NCI-H82 treated with DMSO at 0.1 percent for 48 hours (cell line): ENCODE data around the gene MTUS2.

Experiments
- DNase-seq: peaks from one replicate; lab custom pipeline; 2025; ENCODE audit not compliant: unreplicated experiment; lab: John Stamatoyannopoulos, UW

MTUS2 gene

DNA sequence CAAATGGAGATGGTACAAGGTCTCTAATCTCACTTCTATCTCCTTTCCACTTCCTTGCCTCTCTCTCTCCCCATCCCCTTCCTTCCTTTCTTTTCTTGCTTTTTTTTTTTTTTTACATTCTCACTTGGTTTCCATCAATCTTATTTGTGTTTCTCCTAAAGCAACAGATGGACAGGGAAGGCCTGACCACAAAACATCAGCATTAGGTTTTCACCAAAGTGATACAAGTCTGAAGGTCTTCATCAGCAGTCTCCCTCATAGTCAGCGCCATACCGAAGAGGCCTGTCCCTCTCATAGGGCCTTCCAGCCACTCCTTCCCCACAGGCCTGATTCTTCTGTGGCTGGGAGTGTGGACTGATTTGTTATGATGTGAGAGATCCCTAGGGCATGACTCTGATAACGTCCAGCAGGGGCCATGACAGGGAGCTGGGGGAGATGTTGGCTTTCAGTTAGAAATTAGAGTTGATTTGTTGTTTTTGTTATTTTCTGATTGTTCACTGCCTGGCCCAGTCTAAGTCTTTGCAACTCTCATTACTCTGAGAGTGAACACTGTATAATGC, 616.7 kb downstream of the MTUS2 start:
- no peak for DNase-seq

DNA sequence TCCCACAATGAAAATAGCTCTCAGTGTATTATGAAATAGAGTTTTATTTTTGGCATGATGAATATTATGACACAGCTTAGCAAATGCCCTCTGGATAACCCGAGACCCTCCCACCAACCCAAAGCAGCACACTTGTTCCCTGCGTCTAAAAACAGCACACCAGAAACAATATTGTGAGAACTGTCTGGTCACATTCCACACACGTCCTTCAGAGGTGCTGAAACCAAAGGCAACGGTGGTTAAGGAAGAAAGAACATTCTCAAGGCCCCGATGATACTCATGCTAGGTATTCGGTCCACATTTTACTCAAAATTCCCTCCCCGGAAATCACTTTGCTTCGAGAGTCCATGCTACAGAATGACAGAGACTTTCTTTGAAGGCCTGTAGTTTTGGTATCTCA, 618.6 kb downstream of the MTUS2 start:
- DNase-seq = no peak

DNA sequence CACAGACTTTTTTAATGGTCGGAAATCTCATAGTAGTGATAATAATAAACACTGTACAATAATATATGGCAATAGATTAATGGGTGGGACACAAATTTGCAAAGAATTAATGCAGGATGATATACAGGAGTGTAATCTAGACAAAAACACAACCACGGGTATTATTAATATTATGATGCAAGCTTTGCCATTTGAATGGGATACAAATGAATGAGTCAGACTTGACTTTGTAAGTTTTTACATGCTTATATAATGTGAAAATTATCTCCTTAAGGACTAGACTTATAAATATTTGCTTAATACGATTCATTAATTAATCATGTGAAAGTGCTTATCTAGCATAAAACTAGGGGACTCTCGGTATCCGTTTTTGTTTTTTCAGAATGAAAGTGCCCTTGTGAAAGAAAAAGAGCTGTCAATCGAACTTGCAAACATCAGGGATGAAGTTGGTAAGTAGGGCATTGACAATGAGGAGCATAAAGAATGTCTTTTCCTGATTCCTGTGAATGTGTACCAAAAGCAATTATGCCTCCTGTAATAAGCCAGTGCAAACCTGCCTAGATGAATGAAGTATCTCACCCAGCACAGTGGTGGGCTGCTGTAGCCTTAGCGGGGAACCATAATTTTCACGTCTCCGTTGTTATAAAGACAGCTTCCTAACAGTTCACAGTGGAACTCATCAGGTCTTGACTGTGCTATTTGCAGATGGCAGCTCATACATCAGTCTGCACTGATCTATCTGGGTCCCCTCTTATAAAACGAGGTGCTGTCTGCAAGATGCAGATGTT, 619.7 kb downstream of the MTUS2 start:
- no peak for DNase-seq

DNA sequence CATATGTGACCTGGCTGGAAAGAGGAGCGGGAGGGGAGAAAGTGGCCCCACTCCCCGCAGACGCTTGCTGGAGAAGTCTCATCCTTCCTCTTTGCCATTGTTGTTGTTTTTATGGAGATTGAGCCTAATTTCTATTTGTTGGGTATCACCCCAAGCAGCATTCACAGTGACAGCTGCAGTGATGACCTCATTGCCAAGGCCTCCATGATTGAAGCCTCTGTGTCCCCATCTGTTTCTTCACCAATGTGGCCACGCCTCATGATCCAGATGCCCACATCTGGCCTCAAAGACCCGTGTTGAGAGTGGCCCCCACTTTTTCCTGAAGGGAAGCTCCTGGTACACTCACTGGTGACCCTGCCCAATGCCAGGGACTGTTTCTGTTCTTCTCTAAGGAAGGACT, 621.2 kb downstream of the MTUS2 start:
- DNase-seq = no peak

DNA sequence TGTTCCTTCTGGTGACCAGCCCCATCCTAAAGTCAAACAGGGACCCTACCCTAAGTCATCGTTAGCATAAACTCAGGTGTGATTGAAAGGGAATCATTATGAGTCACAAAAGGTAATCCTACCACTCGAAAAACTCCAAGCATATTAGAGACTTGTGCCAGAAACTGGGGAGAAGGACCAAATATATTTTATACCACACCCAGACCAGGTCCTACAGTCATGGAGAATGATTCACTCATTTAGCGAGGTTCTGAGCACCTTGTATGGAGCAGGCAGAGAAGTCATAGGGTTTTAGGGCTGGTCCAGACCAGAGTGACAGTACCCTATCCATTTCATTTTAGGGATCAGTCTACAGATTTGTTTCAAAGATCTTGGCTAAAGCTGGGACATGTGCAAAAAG, 625.9 kb downstream of the MTUS2 start:
- no peak for DNase-seq

DNA sequence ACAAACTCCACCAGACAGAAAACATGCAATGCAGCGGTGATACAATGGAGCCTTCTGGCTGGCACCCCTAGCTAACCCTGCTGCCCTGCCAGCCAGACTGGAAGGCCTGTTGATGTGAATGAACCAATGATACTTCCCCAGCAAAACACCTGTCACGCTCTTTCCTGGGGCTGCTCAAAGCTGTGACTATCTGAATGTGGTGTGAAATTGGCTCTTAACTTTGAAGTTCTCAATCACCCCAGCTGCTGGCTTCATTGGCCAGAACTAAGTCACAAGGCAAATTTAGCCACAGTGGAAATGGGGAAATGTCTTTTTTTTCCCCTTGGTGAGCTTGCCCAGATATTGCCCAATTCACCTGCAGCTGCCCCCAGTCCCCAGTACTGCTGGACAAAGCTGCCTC, 628.0 kb downstream of the MTUS2 start:
- DNase-seq = no peak

DNA sequence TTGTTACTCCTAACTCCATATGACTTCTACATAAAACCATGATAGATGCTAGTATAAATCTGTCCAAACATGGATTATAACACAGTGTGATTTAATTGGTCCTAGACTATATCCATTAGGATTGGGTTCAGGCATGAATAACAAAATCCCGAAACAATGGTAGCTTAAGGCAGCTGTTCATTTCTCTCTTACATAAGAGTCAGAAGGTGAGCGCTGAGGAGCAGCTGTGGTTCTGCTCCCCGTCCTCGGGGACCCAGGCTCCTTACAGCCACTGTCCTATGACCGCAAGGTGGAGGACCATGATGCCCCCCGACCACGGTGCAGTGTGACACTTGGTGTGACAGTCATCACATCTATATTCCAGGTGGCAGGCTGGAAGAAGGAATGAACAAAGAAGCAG, 629.6 kb downstream of the MTUS2 start:
- DNase-seq = no peak

DNA sequence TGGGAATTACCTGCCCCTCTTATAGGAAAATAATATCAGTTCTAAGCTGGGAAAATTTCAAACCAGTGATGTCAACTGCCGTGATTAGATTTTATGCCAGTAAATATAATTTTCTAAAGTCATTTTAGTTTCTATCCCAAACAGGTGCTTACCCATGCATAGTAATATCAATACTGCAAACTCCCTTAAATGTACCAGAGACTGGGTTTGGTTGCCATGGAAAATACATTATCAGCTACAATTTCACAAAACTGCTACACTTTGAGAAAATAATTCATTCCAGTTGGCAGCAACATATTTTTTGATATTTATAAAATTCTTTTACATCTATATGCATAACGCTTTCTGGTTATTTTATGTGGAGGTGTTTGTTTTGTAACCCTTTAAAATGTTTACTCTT, 631.8 kb downstream of the MTUS2 start:
- no peak for DNase-seq

DNA sequence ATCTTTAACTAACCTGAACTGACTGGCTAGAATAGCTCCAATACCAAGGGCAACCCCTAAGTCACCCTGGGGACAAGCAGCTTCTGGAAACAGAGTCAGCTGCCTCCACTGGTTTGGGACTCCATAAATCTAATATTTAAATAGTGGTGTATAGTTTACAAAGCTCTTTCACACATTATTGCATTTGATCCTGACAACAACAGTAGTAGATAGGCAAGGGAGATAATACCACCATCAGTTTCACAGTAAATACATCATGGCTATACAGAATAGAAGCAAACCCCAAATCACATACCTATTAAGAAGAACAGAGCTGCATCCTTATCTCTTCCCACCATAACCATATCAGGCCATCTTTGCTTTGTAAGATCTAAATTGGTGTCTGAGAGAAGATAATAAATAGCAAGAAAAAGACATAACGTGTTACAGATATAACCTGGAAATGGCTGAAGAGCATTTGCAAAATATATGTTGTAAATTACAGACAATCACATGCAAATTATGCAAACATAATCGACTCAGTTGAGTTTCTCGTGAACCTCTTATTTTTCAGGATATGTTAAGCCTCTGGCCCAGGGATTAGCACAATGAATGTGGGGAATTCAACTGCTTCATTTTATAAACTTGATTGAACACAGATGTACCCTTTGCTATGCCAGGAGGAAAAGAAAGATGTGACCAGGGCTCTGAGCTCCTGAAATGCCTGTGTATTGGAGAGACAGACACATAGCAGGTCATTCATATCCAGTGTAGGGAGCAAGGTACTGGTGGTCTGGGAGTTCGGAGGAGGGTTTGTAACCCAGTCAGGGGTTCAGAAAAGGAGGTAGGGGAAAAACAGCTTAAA, 632.9 kb downstream of the MTUS2 start:
- DNase-seq = no peak

DNA sequence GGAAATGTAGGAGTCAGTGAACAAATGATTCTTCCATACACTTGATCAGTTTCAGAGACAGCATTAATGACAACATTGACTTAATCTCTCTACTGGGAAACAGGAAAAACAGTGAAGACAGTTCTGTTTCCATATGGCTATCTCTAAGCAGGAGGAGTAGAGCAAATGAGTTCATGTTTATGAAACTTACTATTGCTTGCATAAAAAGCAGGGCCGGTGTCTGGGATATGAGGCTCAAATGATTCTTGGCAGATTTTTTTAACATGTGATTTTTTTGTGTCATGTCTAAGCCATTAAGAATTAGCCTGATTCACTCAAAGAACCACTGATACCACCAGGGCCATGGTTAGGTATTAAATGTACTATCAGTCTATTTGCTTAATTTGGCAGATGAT, 633.5 kb downstream of the MTUS2 start:
- DNase-seq = no peak

DNA sequence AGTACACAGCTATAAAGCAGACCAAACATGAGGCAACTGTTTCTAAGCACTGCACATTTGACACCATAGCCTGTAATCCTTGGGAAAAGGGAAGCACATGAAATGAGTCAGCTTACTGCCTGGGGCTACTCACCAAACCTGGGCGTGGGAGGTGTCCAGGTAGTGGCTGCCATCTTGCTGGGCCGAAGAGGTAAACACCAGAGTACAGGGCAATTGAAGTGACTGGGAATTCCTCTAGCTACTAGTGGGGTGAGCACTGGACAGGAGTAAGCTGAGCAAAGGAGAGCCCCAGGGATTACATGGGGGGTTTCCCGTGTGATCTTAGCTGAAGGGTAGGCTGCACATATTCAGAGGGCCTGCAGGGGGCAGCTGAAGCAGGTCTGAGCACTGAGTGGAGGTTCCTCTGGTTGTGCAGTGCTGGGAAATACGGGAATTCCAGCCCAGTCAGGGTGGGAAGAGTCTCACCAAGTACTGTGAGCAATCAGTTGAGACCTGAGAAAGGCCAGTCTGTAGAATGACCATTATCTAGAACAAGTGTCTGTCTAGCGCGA, 634.9 kb downstream of the MTUS2 start:
- DNase-seq = peak; percentile 7

DNA sequence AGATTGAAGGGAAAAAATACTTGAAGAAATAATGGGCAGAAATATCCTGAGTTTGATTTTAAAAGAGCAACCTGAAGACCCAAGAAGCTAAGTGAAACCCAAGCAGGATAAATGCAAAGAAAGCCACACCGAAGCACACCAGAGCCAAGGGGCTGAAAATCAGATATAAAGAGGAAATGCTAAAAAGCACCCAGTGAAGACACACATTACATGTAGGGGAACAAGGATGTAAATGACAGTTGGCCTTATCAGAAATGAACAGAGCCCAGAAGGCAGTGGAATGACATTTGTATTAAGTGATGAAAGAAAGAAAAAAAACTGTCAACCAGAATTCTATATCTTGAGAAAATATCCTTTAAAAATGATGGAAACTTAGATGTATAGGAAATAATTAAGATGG, 636.3 kb downstream of the MTUS2 start:
- DNase-seq = no peak

DNA sequence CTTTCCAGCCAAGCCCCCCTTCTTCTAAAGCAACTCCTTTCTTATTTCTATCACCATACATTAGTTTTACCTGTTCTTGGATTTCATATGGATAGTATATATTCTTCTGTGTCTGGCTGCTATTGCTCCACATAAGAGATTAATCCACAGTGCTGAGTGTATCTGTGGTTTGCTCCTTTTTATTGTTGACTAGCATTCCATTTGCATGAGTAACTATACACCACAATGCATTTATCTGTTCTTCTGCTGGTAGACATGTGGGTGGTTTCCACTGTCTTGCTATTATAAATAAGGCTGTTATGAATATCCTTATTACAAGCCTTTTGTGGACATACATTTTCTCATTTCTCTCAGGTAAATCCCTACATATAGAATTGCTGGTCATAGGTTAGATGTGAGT, 637.2 kb downstream of the MTUS2 start:
- DNase-seq = no peak

DNA sequence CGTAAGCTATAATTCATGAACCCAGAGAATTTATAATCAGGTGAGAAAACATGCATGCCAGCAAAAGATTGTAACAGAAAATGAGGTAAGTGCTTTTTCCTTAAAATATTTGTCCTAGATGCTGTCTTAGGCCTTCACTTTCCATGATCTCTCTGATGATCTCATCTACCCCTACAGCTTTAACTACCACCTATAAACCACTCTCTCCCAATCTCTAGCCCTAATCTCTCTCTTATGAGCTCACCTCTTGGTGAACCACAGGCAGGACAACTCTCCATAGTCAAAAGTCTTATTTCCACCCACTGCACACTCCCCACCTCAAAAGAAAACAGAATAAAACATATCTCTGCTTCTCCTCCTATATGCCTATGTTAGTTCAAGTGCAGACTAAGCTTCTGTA, 638.3 kb downstream of the MTUS2 start:
- DNase-seq = no peak

DNA sequence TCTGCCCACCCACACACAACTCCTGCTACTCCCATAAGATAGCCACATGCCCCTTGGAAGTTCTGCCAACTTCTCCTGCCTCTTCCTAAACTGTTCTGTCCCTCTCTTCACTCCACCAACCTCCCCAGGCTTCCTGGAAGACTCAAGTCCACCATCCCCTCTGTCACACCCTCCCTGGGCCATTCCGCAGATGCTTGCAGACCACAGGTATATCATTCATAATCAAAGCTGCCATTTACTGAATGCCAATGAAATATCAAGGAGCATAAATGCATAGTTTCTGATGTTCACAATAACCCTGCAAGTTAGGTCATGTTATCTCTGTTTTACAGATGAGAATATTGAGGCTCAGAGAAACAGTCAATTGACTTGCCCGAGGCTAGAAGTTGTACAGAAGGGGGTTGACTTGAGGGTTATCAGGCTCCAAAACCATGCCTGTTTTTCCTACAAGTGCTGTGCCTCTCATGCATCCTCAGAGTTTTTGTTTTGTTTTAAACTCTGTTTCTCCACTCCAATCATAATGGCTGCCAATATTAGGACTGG, 639.7 kb downstream of the MTUS2 start:
- no peak for DNase-seq

DNA sequence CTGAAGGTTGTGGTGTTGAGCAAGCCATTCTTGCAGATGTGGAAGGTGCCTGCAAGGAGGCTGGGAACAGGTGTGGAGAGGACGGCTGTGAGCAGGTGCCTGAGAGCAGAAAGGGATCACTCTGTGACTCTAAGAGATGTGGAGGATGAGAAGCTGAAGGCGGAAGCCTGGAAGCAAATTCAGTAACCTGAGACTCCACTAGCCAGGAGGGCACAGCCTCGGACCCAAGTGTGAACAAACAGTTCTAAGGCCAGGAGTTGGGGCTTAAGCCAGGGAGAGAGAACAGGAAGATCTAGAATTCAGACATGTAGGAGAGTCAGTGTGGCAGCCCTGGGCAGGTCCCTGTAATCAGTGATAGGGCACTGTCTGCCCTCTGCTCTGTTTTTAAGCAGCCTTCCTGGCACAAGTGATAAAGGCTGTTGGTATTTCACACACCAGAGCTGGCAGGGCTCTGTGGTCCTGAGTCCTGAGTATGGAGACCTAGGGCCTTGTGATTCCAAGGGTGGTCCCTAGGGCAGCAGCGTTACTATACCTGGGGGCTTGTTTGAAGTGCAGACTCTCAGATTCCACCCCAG, 644.1 kb downstream of the MTUS2 start:
- DNase-seq = no peak

DNA sequence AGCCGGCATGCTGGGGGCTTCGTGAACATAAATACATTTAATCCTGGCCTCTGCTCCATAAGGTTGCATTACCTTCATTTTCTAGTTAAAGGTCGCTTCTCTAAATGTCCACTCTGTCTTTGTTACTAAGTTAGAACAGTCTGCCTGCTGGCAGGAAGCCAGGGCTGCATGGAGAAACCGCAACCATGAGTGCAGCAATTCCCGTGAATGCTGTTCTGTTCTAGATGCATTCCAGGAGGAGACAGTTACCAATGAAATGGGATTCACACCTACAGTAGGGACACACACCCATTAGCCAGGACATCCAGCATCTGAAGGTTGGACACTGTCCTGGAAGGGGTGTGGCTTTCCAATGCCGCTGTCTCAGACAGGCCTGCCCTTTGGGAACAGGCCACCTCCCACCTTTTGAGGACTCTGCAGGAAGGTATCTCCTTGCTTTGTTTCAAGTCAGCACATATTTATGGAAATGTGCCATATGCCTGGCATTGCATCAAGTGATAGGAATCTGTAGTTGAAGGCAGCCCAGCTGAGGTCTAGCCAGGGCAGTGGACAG, 645.7 kb downstream of the MTUS2 start:
- DNase-seq = no peak

DNA sequence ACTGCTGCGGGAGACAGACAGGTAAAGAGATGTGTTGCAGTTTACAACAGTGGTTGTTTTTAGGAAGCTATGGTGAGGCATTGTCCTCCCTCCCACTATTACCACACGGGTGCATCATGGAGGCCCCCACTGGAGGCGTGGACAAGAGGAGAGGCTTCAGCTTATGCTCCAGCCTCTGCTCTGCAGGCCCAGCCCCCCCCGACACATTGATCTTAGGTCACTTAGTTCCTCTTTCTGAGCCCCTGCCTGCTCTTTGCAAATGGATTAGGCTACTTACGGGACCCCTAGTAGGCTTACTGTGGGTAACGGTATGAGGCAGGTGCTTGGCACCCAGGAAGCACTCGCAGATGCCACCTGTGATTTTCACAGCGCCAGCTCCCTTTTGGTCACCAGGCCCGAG, 651.4 kb downstream of the MTUS2 start:
- no peak for DNase-seq

DNA sequence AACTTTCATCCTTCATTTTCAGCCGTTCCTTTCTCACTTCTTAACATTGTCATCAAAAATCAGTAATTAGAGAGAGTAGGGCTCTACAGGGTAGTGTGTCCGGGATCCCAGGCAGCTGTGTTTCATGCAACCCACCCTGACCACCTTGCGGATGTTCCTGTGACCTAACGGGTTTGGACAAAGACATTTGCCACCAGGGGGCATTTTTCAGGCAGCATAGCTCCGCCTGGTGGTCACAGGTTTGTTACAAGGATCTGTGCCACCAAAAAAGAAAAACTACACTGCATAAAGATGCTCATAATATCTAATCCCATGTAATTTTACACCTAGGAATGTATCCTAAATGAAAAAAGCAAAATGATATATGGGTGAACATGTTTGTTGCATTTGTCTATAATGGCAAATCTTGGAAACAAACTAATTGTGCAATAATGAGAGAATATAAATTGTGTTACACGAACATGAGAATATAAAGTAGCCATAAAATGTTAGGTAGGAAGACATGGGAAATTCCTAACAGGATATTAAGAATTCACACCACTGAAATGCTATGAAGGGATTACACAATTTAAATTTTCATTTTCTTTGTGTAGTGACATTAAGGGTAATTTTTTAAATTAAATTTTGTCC, 652.3 kb downstream of the MTUS2 start:
- DNase-seq = peak; percentile 50

DNA sequence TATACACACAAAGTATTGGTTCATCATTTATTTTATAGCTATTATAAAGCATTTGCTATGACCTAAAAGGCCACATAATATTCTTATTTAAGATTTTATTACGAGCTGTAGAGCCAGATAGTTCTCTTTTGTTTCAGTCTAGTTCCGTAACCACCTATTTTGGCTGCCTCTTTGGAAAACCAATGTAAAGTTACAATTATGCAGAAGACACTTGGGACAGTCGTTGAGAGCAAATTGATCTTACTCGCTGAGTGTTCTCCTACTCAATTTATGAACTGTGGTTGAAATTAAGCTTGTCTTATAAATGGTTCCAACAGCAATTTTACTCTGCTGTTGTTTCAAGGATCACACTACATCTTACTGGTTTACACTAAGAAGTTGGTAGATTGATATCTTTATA, 653.0 kb downstream of the MTUS2 start:
- DNase-seq = no peak
